ENCODE data around the gene CBLC.
A peak's percentile ranks its signal among the peaks of the same experiment; 100 is the strongest.
"Not testable (repeated sequence)": the region's sequence is repeated elsewhere in the genome, so short reads cannot be mapped to it uniquely, and the experiment has no call there.

The CBLC gene

DNA sequence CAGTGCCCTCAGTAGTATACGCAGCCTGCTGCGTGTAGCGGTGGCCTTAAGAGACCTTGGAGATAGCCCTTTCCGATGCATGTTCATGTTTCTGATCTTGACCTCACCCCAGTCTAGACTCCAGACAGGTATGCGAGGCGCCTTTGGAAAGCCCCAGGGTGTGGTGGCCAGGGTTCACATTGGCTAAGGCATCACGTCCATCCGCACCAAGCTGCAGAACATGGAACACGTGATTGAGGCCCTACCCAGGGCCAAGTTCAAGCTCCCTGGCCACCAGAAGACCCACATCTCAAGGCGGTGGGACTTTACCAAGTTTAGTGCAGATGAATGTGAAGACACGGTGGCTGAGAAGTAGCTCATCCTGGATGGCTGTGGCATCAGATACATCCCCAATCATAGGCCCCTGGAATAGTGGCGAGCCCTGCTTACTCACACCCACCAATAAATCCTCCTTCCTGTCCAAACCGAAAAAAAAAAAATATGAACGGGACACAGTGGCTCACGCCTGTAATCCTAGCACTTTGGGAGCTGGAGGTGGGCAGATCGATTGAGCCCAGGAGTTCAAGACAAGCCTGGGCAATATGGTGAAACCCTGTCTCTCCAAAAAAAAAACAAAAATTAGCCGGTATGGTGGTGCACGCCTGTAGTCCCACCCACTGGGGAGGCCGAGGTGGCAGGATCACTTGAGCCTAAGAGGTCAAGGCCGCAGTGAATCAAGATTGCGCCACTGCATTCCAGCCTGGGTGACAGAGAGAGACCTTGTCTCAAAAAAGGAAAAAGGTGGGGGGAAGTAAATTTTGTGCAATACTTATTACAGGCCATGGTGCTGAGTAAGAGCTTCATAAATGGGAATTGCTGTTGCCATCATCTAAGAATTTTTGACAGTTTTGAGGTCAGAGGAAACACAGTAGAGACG lies 12.4 kb upstream of the CBLC start:
- no peak for DNase-seq (ENCODE audit: low spot score)

DNA sequence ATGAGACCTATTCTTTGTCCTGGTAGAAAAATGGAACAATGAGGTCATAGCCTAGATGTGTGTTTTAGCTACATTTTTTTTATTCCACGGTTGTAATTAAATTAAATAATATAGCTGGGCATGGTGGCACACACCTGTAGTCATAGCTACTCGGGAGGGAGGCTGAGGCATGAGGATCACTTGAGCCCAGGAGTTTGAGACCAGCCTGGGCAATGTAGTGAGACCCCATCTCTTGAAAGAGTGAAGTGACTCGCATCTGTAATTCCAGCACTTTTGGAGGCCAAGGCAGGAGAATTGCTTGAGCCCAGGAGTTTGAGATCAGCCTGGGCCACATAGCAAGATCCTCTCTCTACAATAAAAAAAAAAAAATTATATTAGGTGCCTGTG lies 11.7 kb upstream of the CBLC start:
- DNase-seq (ENCODE audit: low spot score): no peak

DNA sequence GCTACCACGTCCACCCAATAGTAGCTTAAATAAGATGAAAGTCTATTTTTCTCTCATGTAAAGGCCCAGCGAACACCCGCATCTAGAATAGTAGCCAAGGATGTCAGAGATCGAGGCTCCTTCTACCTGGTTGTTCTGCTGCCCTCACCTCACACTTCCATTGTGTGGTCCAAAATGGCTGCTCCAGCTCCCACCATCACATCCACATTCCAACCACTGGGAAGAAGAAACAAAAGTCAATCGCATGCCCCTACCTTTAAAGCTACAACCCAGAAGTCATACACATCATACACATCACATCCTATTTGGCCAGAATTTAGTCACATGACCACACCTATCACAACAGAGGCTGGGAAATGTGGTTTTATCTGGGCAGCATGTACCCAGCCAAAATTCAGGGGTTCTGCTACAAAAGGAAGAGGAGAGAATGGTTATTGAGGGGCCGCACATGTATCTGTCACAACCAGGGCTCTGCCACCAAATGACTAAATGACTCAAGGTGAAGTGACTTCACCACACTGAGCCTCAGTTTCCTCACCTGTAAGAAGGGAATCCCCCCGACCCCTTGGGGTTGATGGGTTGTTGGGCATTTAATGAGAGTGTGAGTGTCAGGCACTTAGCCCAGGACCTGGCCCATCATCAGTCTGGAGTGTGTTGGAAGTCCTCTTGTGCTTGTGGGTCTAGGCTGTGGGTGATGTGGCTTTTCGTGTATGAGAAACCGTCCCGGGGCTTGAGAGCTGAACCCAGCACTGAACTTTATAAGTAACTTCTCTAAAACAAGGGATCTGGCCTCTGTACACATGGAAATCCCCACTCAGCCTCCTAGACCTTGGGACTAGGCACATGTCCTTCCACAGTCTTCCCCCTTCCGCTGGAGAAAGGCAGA lies 10.2 kb upstream of the CBLC start:
- DNase-seq (ENCODE audit: low spot score): no peak

DNA sequence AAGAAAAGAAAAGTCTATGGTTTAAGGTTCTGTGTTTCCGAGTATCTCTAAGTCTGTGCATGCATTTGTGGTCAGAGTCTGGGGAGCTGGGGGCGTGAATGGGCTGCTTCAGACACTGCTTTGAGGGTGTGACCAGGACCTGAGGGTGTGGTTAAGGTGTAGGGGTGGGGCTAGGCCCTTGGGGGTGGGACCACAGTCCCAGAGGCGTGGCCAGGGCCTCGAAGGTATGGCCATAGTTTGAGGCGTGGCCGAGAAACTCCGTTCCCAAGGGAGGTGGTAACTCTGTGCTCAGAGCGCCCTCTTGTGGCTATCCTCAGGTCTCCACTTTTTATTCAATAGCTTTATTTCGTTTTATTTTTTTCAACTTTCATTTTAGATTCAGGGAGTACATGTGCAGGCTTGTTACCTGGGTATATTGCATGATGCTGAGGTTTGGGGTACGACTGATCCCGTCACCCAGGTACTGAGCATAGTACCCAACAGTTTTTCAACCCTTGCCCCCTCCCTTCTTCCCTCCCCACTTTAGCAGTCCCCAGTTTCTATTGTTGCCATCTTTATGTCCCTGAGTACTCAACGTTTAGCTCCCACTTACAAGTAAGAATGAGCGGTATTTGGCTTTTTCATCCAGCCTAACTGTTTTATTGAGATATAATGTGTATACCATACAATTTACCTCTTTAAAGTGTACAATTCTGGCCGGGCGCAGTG lies 7.0 kb upstream of the CBLC start:
- peak; percentile 87 for DNase-seq (ENCODE audit: low spot score)

DNA sequence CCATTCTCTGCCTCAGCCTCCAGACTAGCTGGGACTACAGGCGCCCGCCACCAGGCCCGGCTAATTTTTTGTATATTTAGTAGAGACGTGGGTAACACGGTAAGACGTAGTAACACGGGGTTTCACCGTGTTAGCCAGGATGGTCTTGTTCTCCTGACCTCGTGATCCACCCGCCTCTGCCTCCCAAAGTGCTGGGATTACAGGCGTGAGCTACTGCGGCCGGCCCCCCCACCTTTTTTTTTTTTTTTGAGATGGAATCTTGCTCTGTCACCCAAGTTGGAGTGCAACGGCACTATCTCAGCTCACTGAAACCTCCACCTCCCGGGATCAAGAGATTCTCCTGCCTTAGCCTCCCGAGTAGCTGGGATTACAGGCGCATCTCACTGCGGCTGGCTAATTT lies 5.5 kb upstream of the CBLC start:
- not testable (repeated sequence) for DNase-seq (ENCODE audit: low spot score)

DNA sequence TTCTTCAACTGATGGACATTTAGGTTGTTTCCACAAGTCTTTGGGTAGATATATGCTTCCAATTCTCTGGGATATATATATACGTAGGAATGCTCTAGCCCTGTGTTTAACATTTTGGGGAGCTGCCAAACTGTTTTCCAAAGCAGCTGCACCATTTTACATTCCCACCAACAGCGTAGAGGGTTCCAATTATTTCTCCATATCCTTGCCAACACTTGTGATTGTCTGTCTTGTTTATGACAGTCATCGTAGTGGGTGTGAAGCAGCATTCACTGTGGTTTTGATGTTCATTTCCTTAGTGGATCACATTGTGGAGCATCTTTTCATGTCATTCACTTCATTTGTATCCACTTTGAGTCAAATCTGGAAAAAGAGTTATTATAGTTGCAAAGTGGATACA lies 4.7 kb upstream of the CBLC start:
- DNase-seq (ENCODE audit: low spot score): no peak

DNA sequence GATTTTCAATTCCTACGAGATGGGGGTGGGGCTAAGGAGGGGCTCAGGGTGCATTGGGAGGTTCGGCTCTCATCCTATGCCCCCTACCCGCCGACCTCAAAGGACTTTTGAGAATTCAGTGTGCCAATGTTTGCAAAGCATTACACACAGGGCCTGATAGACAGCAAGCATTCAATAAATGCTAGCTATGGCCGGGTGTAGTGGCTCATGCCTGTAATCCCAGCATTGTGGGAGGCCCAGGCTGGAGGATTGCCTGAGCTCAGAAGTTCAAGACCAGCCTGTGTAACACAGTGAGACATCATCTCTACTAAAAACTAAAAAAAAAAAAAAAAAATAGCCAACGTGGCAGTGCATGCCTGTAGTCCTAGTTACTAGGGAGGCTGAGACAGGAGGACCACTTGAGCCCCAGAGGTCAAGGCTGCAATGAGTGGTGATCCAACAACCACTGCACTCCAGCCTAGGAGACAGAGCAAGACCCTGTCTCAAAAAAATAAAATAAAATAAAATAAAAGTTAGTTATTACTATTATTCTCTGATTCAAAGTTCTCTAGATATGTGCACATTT lies 1.9 kb upstream of the CBLC start:
- no peak for DNase-seq (ENCODE audit: low spot score)

DNA sequence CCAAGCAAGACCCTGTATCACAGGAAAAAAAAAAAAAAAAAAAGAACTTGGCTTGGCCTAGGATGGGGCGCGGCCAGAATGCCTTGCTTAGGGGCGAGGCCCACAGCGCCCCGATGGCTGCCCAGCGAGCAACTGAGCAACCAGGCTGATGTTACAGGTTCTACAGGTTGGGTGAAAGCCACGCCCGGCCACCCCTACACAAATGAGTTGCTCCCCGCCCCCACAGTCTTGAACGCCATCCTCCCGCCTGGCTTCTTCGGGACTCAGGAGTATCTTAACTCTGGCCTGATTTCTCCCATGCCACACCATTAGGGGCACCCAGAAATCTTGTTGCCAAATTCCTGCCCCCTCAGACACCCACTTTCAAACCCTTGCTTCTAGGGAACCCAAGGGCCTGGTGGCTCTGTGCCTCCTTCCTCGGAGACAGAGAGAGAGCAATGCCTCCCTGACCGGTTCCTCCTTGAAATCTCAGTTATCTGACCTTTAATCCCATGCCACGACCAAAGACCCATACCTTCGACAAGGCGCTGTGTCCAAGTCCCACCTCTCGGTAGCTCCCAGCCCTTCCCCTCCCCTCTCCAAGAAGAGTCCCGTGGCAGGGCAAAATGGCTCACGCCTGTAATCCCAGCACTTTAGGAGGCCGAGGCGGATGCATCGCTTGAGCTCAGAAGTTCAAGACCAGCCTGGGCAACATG lies 1.1 kb upstream of the CBLC start:
- no peak for DNase-seq (ENCODE audit: low spot score)

DNA sequence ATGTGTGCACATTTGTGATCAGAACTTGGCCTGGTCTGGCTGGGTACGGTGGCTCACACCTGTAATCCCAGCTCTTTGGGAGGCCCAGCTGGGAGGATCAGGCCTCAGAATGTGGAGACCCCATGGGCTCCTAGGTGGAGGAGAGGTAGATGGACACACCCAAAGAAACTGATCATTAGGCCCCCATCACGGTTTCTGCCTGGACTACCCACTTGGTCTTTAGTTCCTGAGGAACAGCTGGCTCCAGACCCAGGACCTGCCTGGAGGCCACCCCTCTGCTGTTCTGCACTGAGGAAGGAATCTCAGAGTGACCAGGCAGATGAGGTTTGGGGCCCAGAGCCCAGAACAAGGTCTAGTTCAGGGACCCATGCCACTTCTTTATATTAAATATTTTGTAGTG lies 1.5 kb downstream of the CBLC start:
- DNase-seq (ENCODE audit: low spot score): no peak

DNA sequence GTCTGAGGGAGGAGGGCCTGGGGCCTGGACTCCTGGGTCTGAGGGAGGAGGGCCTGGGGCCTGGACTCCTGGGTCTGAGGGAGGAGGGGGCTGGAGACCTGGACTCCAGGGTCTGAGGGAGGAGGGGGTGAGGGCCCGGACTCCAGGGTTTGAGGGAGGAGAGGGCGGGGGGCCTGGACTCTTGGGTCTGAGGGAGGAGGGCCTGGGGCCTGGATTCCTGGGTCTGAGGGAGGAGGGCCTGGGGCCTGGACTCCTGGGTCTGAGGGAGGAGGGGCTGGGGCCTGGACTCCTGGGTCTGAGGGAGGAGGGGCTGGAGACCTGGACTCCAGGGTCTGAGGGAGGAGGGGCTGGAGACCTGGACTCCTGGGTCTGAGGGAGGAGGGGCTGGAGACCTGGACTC lies 4.0 kb downstream of the CBLC start:
- not testable (repeated sequence) for DNase-seq (ENCODE audit: low spot score)

DNA sequence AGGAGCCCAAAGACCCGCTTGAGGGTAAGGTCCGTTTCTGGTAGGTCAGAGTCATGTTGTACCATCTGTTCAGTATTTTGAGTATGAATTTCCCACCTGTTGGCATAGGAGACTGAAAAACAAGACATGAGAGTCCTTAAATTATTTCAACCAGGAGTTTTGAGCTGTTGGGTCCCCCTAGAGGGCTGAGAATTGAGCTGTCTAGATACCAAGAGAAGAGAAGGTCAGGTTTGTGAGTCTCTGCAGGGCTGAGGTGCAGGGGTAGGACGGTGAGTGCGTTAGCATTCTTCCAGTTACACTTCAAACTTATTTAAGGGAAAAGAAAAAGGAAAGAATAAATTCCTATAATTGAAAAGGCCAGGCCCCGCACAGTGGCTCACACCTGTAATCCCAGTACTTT lies 5.0 kb downstream of the CBLC start:
- DNase-seq (ENCODE audit: low spot score): no peak

DNA sequence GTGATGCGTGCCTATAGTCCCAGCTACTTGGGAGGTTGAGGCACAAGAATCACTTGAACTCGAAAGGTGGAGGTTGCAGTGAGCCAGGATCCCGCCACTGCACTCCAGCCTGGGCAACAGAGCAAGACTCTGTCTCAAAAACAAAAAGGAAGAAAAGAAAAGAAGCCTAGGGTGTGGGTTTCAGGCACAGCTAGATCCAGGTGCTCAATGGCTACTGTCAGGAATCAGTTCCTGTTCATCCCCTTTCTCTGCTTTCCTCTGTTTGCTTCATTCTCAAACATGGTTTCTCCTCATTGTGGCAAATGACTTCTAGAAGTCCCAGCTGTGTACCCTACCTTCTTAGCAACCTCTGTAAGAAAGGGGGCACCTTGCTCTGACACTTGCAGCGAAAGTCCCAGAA lies 5.9 kb downstream of the CBLC start:
- no peak for DNase-seq (ENCODE audit: low spot score)

DNA sequence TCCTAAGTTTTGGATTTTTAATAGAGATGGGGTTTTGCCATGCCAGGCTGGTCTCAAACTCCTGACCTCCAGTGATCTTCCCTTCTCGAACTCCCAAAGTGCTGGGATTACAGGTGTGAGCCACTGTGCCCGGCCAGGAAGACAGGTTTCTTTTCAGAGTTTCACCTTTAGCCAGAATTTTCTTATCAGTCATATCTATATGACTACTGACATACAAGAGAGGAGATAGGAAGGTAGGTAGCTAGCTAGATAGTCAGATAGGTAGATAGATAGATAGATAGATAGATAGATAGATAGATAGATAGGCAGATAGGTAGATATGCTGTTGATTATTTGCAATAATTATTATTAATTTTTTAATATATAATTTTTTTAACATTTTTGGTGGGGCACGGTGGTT lies 7.6 kb downstream of the CBLC start:
- DNase-seq (ENCODE audit: low spot score): no peak

DNA sequence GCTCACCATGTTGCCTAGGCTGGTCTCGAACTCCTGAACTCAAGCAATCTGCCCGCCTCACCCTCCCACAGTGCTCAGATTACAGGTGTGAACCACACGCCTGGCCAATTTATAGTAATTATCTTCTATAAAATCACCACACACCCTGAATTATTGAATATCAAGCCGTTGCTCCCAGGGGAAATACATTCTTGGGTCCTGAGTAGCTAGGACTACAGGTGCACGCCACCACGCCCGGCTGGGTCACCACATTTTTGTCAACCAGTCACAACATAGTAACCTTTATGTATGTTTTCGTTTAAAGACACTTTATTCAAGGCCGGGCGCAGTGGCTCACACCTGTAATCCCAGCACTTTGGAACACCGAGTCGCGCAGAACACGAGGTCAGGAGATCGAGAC lies 8.3 kb downstream of the CBLC start:
- DNase-seq (ENCODE audit: low spot score): no peak

DNA sequence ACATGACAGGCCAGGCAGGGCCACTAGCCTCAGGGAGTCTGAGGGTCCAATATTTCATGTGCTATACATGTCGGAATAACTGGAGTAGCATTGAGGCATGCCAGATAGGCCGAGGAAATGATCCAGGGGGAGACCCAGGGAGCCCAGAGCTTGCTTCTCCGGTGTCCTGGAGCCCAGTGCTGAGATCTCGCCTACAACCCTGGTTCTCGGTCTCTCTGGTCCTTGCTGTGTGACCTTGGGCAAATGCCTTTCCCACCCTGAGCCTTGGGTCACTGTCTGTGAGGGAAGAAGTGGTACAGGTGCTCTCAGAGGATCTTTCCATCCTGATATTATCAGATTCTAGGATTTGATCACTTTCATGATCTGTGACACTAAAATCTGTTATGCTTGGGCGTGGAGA lies 11.3 kb downstream of the CBLC start:
- DNase-seq (ENCODE audit: low spot score): no peak

DNA sequence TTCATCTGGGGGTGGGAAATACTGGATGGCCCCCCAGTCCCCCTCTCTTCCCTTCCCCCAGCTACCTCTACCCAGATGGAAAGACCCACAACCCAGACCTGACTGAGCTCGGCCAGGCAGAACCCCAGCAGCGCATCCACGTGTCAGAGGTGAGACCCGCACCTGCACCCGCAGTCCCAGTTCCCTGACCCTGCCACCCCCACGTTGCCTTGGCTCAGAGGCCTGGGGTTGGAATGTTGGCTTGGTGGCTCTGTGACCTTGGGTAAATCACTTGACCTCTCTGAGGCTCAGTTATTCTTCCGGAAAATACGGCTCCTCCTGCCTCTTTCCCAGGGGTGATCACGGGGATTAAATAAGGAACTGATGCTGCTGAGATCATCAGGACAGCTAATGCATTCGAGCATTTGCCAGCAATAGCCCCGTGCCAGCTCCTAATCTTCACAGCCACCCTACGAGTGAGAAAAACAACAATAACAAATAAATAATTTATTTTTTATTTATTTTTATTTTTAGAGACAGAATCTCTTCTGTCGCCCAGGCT lies 12.3 kb downstream of the CBLC start:
- DNase-seq (ENCODE audit: low spot score): no peak

DNA sequence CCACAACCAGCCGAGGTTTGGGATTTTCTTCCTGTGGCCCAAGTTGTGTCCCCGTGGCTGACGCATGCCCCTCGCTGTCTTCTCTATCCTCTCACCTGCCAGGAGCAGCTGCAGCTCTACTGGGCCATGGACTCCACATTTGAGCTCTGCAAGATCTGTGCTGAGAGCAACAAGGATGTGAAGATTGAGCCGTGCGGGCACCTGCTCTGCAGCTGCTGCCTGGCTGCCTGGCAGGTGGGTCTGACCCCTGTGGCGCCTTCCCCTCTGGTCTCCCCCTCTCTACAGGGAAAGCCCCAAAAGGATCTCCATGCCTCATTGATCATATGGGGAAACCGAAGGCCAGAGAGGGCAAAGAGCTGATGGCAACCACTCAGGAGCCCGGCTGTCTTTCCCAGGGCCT lies 14.6 kb downstream of the CBLC start:
- DNase-seq (ENCODE audit: low spot score): no peak

DNA sequence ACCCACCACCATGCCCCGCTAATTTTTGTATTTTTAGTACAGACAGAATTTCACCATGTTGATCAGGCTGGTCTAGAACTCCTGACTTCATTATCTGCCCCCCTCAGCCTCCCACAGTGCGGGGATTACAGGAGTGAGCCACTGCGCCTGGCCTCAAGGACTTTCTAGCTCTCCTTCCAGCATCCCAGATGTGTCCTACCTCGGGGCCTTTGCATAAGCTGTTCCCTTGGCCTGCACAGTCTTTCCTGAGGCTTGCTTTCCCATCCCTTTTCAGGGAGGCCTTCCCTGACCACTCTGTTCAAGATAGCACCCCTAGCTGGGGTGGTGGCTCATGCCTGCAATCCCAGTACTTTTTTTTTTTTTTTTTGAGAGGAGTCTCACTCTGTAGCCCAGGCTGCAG lies 16.9 kb downstream of the CBLC start:
- DNase-seq (ENCODE audit: low spot score): no peak

DNA sequence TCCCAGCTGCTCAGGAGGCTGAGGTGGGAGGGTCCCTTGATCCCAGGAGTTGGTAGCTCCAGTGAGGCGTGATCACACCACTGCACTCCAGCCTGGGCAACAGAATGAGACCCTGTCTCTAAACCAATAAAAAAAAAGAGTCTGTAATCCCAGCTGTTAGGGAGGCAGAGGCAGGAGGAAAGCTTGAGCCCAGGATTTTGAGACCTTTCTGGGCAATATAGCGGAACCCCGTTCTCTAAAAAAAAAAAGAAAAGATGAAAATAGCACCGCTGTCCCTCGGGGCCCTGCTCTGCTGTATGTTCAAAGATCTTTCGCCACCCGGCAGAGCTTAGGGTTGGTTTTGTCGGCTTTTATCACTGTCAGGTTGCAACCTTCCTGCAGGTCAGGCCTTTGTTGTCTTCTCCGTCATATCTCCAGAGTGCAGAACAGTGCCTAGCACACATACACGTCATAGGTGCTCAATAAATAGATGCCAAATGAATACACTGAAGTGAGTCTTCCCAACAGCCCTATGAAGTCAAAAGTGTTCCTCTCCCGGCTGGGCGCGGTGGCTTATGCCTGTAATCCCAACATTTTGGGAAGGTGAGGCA lies 17.8 kb downstream of the CBLC start:
- DNase-seq (ENCODE audit: low spot score): no peak

DNA sequence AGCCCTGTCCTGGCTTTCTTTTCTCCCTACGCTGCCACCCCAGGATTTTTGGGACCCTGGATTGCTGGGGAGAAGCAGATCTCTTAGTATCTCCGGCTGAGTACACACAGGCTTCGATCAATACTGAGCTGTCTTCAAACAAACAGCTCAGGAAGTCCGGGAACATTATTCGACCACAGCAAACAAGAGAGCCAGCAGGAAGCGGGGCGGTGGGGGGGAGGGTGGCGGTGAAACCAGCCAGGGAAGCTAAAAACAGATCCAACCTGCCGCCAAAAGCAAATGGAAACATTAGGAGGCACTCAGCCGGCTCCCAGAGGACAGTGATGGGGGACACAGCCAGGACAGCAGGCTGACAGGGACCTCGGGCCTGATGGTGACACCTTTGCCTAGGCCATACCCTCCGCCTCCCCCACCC lies 19.0 kb downstream of the CBLC start:
- no peak for DNase-seq (ENCODE audit: low spot score)

Measured in hematopoietic multipotent progenitor cell treated with erythropoietin and hydrocortisone succinate and interleukin-3 and kit ligand, for 15 days (in vitro differentiated cells).